GM12875 (cell line): ENCODE data around the gene ROBO1.

Experiments
- H3K4me3 ChIP-seq: one replicate; pipeline ENCODE4 v1.5.1; 2011; ENCODE audit warnings: low read depth, low read length, control low read depth
- TF ChIP-seq, protein P1 (sequence below): IDR thresholded peaks from 2 replicates; pipeline ENCODE4 v1.5.1; 2011; ENCODE audit warnings: low read depth, mild to moderate bottlenecking, control low read depth, inconsistent platforms, low read length, moderate library complexity, borderline replicate concordance; ENCODE audit not compliant: insufficient read depth

The ROBO1 gene

DNA sequence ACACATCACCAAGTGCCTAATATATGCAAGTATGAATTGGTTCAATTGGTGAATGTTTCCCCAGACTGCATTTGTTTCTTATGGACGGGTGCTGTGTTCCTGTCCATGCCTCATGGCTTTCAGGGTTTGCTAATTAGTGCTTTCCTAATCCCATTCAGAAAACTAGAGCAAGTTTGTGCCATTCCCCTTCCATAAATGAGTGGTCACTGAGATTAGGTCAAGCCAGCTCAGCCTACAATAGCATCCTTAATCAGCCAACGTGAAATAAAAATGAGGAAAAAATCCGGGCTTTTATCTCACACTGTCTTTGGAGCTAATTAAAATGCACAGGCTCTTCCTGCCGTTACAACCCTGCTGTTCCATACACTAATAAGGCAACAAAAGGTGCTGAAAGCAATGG is 788.8 kb downstream of the ROBO1 start:
- H3K4me3 ChIP-seq, result no peak overlapping the region
- TF ChIP-seq, protein P1, sequence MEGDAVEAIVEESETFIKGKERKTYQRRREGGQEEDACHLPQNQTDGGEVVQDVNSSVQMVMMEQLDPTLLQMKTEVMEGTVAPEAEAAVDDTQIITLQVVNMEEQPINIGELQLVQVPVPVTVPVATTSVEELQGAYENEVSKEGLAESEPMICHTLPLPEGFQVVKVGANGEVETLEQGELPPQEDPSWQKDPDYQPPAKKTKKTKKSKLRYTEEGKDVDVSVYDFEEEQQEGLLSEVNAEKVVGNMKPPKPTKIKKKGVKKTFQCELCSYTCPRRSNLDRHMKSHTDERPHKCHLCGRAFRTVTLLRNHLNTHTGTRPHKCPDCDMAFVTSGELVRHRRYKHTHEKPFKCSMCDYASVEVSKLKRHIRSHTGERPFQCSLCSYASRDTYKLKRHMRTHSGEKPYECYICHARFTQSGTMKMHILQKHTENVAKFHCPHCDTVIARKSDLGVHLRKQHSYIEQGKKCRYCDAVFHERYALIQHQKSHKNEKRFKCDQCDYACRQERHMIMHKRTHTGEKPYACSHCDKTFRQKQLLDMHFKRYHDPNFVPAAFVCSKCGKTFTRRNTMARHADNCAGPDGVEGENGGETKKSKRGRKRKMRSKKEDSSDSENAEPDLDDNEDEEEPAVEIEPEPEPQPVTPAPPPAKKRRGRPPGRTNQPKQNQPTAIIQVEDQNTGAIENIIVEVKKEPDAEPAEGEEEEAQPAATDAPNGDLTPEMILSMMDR, result no peak

DNA sequence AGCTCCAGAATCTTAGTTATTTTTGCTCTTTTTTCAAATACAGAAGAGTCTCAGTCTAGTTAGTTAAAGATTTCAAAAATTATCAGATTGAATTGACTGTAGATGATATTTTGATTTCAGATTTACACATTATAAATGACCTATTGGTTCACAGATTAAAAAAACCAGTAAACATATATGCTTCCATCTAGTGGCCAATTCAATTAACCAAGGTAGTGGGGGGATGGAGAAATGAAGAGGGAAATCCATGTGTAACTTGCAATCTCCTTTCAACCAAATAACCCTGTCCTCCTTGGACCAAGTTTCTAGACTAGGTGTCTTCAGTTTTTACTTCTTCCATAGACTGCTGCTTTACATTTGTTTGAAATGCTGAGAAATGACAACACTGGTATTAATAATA is 789.8 kb downstream of the ROBO1 start:
- TF ChIP-seq, protein P1, result no peak
- H3K4me3 ChIP-seq, result no peak overlapping the region

DNA sequence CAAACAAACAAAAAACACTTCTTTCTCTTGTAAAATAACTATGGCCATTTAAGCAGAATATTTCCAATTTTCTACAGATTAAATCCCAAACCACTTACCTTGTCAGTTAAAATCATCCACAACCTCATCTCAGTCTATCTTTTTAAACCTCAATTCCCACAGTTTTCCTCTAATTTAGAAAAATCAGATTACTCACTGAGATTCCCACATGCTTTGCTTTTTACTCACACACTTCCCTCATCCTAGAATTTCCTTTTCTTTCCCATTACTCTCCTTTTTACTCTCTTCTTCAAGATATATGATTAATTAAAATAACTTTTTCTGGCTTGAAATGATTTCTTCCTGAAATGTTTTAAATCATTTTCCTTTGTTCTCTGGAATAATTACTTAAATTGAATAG is 790.7 kb downstream of the ROBO1 start:
- no peak overlapping the region for H3K4me3 ChIP-seq
- TF ChIP-seq, protein P1, result no peak

DNA sequence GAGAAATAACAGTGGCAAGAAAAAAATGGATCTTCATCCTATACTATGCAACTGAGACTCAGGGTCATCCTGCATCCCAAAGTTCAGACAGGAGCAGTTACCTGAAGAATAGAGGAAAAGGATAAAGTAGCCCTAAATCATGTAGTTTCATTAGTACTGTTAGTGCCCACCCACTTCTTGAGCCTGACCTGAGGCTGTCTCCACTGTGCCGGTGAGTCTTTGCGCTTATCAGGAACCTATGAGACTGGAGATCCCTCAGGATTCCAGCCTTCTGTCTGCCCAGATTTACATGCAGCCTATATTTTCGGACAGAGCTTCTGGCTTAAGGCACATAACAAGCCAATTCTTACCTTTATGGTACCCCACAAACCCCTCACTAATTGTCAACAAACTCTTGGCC is 791.6 kb downstream of the ROBO1 start:
- H3K4me3 ChIP-seq, result no peak overlapping the region
- TF ChIP-seq, protein P1, result no peak

DNA sequence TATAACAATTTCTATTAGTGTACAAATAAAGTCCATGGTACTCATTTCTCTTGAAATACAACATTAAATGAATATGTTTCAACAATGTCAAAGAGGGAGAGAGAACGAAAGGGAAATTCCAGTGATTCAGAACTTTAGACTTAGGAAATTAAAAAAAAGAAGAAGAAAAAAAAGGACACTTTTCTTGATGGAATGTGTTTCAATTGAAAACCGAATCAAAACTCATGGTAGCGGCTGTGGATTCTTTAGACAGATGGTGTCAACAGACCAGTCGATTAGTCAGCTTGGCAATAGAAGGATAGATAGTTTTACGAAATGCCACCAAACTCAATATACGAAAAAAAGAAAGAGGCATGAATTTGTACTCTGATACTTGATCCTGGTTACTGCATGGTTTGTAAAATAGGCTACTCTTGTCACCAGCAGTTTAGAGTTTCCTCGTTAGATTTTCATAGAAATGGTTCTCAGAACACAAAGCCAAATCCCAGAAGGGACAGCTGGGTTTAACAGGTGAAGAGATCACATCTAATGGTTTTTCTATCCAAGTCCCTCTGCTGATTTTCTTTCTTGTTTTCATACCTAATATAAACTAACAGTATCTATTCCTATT is 793.5 kb downstream of the ROBO1 start:
- no peak overlapping the region for H3K4me3 ChIP-seq
- TF ChIP-seq, protein P1, result no peak

DNA sequence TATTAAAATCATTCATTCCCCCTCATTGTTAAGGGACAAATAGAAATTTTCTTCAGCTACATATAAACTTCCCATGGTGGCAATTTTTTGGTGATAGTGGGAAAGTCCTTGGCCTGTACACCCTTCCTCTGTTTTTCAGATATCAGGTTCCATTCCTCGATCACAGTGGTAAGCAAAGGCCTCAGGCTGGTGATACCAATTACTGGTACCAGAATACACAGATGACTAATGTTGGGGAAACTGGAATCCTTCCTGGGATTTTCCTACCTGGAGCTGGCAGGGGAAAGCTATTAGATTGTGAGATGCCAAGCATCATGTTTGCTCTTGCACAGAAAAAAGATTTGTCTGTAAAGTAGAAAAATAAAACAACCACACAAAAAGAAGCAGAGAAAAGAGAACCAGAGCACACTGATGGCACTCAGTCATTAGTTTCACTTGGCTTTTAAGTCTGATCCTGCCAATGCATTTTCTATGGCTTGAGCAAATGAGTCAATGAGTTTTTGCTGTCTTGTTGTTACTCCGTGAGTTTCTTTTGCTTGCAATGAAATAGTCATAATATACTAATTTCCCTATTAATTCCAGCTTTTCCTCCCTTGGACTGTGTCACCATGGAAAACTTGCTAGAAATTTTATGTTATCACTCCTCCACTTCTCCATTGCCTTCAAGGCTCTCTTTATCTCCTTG is 795.0 kb downstream of the ROBO1 start:
- TF ChIP-seq, protein P1, result no peak
- H3K4me3 ChIP-seq, result no peak overlapping the region

DNA sequence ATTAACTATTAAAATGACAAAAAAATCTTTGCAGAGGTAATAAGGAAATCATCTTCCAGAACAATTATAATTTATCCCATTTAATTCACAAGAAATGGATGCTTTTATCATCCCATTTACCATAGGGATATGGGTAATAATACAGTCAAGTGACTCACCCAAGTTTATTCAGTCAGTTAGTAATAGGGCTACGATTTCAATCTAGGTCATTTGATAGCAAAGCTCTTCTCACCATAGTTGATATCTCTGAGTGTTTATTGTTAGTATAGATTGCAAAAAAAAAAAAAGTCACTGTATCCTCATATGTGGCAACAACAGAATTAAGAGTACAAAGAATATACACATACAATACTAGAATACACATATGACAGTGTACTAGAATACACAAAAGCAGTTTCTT is 797.1 kb downstream of the ROBO1 start:
- TF ChIP-seq, protein P1, result no peak
- no peak overlapping the region for H3K4me3 ChIP-seq
